ENCODE results near the gene CEACAM7.

DNA sequence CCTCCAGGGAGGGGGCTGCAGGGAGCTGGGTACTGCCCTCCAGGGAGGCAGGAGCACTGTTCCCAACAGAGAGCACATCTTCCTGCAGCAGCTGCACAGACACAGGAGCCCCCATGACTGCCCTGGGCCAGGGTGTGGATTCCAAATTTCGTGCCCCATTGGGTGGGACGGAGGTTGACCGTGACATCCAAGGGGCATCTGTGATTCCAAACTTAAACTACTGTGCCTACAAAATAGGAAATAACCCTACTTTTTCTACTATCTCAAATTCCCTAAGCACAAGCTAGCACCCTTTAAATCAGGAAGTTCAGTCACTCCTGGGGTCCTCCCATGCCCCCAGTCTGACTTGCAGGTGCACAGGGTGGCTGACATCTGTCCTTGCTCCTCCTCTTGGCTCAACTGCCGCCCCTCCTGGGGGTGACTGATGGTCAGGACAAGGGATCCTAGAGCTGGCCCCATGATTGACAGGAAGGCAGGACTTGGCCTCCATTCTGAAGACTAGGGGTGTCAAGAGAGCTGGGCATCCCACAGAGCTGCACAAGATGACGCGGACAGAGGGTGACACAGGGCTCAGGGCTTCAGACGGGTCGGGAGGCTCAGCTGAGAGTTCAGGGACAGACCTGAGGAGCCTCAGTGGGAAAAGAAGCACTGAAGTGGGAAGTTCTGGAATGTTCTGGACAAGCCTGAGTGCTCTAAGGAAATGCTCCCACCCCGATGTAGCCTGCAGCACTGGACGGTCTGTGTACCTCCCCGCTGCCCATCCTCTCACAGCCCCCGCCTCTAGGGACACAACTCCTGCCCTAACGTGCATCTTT lies 12.5 kb upstream of the CEACAM7 start:
- TF ChIP-seq, protein P1, sequence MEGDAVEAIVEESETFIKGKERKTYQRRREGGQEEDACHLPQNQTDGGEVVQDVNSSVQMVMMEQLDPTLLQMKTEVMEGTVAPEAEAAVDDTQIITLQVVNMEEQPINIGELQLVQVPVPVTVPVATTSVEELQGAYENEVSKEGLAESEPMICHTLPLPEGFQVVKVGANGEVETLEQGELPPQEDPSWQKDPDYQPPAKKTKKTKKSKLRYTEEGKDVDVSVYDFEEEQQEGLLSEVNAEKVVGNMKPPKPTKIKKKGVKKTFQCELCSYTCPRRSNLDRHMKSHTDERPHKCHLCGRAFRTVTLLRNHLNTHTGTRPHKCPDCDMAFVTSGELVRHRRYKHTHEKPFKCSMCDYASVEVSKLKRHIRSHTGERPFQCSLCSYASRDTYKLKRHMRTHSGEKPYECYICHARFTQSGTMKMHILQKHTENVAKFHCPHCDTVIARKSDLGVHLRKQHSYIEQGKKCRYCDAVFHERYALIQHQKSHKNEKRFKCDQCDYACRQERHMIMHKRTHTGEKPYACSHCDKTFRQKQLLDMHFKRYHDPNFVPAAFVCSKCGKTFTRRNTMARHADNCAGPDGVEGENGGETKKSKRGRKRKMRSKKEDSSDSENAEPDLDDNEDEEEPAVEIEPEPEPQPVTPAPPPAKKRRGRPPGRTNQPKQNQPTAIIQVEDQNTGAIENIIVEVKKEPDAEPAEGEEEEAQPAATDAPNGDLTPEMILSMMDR (IDR thresholded peaks at IDR 0.05; ENCODE audit: low read length), result no peak
- no peak for TF ChIP-seq EZH2 (IDR thresholded peaks at IDR 0.05; ENCODE audit: borderline replicate concordance, low read length)

Data from OCI-LY1 (cell line).